Measurements from ENCODE around the gene TANC1. TPM values are rescaled to one million over a fixed set of nuclear protein-coding genes. Genes with fewer than 3 reads are reported as not detected.

Gene TANC1
- polyA plus RNA-seq, 5 donors: 39.5 to 59.6 (median 55.1) TPM

DNA sequence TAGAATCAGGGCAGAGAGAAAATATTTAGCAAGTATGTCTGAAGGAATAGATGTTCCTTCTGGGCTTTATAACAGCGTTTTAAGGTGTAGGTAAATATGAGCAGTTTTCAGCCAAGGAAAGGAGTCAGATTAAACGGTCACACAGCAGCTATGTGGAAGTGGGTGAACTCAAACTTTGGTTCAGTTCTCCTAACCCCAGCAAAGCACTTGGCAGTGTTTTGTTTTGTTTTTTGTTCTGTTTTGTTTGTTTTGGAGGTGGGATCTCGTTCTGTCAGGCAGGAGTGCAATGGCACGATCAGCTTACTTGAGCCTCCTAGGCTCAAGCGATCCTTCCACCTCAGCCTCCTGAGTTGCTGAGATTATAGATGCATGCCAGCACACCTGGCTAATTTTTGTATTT is 24.6 kb downstream of the TANC1 start:
- DNase-seq: no peak

DNA sequence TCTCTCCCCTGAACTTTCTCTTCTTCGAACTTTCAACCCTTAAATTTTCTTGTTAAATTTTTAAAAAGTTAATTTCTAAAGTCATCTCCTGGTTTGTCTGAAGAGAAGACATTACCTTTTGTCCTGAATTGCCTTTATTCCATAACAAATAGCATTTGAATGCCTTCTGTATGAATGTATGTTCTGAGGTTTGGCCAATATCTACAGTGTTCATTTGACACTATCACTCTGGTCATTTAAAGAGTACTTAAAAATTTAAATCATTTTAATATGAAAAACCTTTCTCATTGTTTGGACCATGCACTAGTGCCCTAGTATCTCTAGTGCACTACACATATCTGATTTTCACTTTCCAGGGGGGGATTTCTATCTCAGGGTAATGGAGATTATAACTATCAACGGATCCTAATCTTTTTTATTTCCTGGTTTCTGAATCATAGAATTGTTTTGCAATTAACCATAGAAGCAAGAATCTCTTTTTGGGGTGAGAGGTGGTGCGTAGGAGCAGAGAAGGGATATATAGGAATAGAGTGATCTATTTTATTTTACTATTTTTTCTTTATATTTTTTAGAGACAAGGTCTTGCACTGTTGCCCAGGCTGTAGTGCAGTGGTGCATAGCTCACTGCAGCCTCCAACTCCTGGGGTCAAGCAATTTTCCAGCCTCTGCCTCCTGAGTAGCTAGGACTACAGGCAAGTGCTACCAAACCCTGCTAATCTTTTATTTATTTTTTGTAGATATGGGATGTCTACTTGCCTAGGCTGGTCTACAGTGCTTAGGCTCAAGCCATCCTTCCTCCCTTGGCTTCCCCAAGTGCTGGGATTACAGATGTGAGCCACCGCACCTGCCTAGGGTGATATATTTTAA is 25.5 kb downstream of the TANC1 start:
- DNase-seq: no peak

DNA sequence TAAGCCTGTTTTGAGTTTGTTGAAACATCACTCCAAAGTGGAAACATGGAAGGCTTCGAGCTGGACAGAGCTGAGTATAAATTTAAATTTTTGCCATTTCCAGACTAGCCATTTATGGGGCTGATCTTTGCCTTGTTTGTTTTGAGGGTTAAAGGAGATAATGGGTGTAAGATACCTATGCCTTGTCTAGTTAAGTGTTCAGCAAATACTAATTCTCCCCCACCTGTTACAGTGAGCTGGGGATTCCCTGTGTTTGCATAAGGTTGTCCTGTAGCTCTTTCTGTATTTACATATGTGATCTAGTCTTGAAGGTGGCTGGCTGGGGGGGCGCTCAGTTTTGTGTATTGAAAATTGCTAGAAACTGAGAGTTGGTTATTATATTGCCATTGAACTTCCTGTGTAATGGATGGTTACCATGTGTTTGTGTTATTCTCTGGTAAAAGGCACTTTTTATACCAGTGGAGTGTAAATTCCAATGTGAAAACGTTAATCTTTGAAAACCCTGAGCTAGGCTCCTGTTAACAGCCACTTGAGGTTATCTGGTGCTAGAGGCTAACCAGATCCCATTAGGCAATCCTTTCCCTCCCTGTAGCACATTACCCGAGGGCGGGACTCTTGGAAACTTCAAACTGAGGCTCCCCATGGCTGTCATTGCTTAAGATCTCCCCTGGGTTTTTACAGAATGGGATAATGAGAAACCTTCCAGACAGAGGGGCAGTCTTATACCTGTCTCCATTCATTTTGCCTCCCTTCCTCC is 26.7 kb downstream of the TANC1 start:
- DNase-seq: no peak

DNA sequence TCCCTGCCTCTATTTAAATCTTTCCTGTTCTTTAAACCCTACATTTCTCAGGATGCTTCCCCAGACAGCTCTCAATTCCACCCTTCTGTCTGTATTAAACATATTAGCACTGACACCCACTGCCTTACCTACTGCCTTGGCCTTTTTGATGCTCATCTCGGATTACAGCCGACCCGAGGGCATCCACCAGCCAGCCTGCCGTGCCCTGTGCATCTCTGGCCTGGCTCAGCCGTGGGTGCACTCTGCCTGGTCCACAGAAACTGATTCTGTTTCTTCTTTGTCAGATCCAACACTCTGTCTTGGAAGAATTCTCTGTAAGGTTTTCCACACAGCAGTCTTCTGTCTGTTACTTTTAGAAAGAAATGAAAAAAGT is 27.2 kb downstream of the TANC1 start:
- no peak for DNase-seq

DNA sequence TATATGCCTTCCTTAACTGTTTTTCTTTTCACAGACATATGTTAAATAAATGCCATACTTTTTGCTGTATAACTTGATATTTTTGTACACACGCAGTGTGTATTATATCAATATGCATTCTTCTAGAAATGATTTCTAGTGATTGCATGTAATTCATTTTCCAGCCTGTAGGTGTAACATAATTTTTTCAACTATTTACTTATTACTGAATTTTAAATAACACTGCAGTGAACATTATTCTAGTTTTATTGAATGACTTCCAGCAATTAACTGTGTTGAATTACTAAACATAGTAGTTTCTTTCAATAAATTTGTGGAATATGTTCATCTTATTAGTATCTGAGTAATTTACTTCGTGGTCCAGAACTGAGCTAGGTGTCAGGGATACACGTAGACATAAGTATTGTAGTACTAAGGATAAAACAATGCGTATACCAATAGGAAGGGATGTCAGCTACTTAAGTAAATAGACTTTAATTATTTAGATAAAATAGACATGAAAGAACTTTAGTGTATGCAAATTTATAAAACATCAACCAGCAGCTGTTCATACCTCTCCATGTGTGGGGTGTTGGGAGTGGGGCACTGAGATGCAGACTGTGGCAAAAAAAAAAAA is 28.0 kb downstream of the TANC1 start:
- no peak for DNase-seq

GRCh38 chr2:158997037-158997790 is 28.8 kb downstream of the TANC1 start:
- DNase-seq: no peak

GRCh38 chr2:158998551-158999248 is 30.3 kb downstream of the TANC1 start:
- DNase-seq: no peak

DNA sequence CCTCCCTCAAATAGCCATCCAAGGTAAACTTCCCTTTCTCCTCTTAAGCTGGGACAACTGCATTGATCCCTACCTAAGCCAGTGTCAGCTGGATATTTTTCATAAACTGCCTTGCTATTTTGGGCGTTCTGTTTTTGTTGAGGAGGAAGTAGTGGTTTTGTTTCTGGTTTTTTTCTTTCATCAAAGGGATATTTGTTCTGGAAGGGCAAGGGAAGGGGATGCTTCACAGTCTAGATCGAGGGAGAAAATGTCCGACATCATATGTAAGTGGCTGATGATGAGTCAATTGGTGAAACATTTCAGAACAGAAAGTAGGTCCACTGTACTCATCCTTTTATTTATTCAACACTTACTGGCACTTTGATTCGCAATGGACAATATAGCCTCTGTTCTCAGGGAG is 31.0 kb downstream of the TANC1 start:
- no peak for DNase-seq

GRCh38 chr2:159000072-159000471 is 31.6 kb downstream of the TANC1 start:
- DNase-seq: no peak

DNA sequence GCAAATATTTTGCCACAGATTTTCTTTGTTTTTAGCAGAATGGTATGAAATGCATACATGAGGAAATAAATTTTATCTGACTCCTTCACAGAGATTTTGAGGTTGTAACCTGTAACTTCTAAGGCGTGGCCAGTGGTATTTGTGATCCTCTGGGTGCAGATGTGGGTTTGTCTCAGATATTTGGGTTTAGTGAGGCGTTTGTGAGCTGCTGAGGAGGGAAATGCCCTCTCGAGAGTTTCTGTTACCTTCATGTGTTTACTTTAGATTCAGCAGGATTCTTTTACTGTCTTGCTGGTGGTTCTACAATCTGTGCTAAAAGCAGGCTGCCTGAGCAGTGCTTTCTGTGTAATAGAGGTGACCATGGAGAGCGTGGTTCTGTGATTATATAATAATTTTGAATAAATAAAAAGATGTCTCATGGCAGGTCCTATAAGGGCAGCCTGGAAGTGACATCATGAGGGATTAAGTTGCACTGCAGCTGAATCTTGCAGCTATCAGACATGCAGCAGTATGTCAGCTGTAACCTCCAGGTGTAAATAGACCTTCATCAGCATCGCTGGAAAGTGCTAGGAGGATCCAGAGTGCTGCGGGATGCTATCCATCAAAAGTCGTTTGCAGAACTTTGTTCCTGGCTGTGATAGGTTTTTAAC is 34.1 kb downstream of the TANC1 start:
- DNase-seq: no peak

- DNase-seq: no peak
Measured at GRCh38 chr2:159003555-159003954, 35.1 kb downstream of the TANC1 start.

DNA sequence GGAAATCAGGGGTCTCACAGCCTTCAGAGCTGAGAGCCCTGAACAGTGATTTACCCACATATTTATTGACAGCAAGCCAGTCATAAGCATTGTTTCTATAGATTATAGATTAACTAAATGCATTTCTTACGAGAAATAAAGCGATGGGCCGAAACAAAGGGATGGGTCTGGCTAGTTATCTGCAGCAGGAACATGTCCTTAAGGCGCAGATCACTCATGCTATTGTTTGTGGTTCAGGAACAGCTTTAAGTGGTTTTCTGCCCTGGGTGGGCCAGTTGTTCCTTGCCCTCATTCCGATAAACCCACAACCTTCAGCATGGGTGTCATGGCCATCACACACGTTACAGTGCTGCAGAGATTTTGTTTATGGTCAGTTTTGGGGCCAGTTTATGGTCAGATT is 36.4 kb downstream of the TANC1 start:
- no peak for DNase-seq

GRCh38 chr2:159009940-159010339 is 41.5 kb downstream of the TANC1 start:
- no peak for DNase-seq

DNA sequence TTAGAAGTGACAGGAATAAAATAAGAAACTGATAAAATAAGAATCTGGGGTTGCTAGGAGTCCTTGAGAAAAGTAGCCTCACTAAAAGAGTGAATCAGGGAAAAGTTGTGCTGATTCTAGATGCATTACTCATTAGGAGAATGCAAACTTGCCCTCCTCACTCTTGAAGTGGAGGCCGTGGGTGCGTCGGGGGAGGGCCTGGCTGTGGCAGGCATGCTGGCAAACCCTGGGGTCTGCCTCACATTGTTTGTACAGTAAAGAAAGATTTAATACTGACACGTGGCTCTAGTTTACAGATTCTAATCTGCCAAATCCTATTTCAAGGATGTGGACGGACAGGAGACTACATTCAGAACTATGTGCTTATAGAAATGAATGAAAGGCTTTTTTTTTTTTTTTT is 41.9 kb downstream of the TANC1 start:
- DNase-seq: no peak

GRCh38 chr2:159010963-159011362 is 42.5 kb downstream of the TANC1 start:
- DNase-seq: no peak

- DNase-seq: no peak
Measured at GRCh38 chr2:159012142-159012541, 43.7 kb downstream of the TANC1 start.

GRCh38 chr2:159013103-159013502 is 44.7 kb downstream of the TANC1 start:
- no peak for DNase-seq

DNA sequence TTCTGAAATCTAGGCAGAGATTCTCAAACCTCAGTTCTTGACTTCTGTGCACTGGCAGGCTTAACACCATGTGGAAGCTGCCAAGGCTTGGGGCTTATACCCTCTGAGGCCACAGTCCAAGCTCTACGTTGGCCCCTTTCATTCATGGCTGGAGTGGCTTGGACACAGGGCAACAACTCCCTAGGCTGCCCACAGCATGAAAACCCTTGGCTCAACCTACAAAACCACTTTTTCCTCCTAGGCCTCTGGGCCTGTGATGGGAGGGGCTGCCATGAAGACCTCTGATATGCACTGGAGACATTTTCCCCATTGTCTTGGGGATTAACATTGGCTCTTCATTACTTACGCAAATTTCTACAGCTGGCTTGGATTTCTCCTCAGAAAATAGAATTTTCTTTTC is 46.7 kb downstream of the TANC1 start:
- no peak for DNase-seq

DNA sequence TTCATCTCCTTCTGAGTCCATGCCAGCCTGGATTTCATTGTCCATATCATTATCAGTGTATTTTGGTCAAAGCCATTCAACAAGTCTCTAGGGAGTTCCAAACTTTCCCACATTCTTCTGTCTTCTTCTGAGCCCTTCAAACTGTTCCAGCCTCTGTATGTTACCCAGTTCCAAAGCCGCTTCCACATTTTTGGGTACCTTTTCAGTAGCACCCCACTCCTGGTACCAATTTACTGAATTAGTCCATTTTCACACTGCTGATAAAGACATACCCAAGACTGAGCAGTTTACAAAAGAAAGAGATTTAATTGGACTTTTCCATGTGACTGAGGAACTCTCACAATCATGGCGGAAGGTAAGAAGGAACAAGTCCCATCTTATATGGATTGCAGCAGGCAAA is 47.4 kb downstream of the TANC1 start:
- DNase-seq: no peak

DNA sequence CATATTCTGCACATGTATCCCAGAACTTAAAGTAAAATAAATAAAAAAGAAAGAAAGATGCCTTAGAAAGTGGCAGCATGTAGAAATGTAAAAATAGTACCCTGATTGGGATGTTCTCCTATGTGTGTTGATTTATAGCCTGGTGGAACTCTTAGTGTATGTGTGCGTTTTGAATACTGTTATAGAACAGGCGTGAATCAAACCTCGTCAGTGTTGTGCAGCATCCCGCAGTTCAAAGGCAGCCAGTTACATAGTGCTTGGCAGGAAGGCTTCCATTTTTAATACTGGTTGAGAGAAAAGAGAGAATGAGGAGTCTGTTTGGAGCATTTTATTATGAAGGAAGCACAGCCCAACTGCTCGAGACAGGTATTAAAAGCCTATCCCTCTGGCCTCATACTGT is 49.4 kb downstream of the TANC1 start:
- DNase-seq: no peak

DNA sequence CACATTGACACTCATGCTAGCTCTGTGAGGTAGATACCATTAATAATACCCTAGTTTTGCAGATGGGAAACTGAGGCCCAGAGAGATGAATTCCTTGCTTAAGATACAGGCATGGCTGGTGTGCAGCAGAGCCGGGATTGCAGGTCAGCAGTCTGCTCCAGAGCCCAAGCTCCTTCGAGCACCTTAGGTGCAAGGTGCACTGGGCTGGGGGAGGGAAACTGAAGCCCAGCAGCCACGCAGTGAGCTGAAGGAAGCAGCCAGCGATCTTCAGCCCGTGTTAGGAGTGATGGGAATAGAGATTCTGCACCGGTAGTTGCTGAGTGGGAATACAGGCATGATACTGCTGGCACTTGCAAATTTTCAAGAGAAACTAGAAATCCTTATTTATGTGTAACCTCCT is 50.6 kb downstream of the TANC1 start:
- DNase-seq: no peak

All from right lung (tissue), 5 donors.